Aorta (tissue), 5 donors: ENCODE results near the gene HACD1. TPM values are rescaled to one million over a fixed set of nuclear protein-coding genes. Genes with fewer than 3 reads are reported as not detected.
A peak's percentile ranks its signal among the peaks of the same experiment; 100 is the strongest.

ENCODE experiments used
- ATAC-seq: fragments of 200-7000 bp; cut with Tn5 transposase; one replicate; pipeline ENCODE4 v1.9.1; 2022; ENCODE audit warnings: moderate library complexity; ENCODE audit not compliant: low FRiP score
- DNase-seq, 2 donors: peaks; one replicate each; pipeline ENCODE4 v3.0.0-alpha.2; 2020
- H3K27ac ChIP-seq, 2 donors: one replicate each; pipeline ENCODE4 v1.5.1; 2013; ENCODE audit warnings: low read length in 2 of 2, mild to moderate bottlenecking in 2 of 2, moderate library complexity in 2 of 2, control low read depth in 1 of 2, inconsistent platforms in 1 of 2, low read depth in 1 of 2
- H3K27me3 ChIP-seq, 2 donors: one replicate each; pipeline ENCODE4 v1.6.1; 2013; ENCODE audit warnings: control low read depth in 1 of 2, low read length in 1 of 2, mild to moderate bottlenecking in 1 of 2, moderate library complexity in 1 of 2; ENCODE audit not compliant: insufficient read depth in 2 of 2, control insufficient read depth in 1 of 2
- H3K36me3 ChIP-seq, 2 donors: one replicate each; pipeline ENCODE4 v1.6.1; 2013; ENCODE audit warnings: control low read depth in 1 of 2, low read length in 1 of 2, mild to moderate bottlenecking in 1 of 2; ENCODE audit not compliant: insufficient read depth in 2 of 2, control insufficient read depth in 1 of 2
- H3K4me1 ChIP-seq, 2 donors: one replicate each; pipeline ENCODE4 v1.6.1; 2013; ENCODE audit warnings: low read length in 2 of 2, control low read depth in 1 of 2, mild to moderate bottlenecking in 1 of 2, moderate library complexity in 1 of 2; ENCODE audit not compliant: insufficient read depth in 2 of 2, control insufficient read depth in 1 of 2
- H3K4me3 ChIP-seq, 2 donors: one replicate each; pipeline ENCODE4 v1.5.1; 2013; ENCODE audit warnings: low read length in 2 of 2, control low read depth in 1 of 2, mild to moderate bottlenecking in 1 of 2
- H3K9me3 ChIP-seq: one replicate; pipeline ENCODE4 v1.6.1; 2013; ENCODE audit warnings: mild to moderate bottlenecking, low read length; ENCODE audit not compliant: control insufficient read depth
- WGBS, 2 donors: extraction: QIAGEN DNeasy Blood & Tissue Kit; methylation state at CpG; one replicate each; pipeline ENCODE4 v1.1.7; 2013; 5-methylcytosine and 5-hydroxymethylcytosine counted together
- intact Hi-C, 2 donors: fragments of 100-400 bp; cut with DNase I; formaldehyde crosslinking; loops; one replicate each; pipeline versions ENCODE4 v1.14.2 to v1.15.0; 2022
- polyA plus RNA-seq, 2 donors: library from polyadenylated mRNA; stranded (reverse); fragments of 200-250 nt; gene quantifications; one replicate each; pipeline ENCODE4 v1.2.3, GENCODE V29; 2013
- total RNA-seq, 2 donors: library from RNA; stranded (reverse); fragmentation: NEBNext Ultra II Directional; extraction: Animal tissue kit (Norgen Biotek cat#: 25700); gene quantifications; one replicate each; pipeline ENCODE4 v1.2.1, GENCODE V29; 2021
- donor health status: healthy with polysubstance abuse.
- donor health status: Bipolar disorder and iron deficiency.
- donor health status: DM: no; HTN: no; CAD: no.
- donor health status: DM: no; HTN: no; CAD: no.
- donor health status: DM: yes; HTN: yes; CAD: no.

The HACD1 gene
- total and polyA plus RNA-seq, 4 donors = 38.6 to 103 (median 45.9) TPM

GRCh38 chr10:17657103-17657500 is 39.9 kb upstream of the HACD1 start:
- intact Hi-C loops = no loop called here
- Histone ChIP-seq H3K27ac (no peak overlapping the region), H3K36me3 (no peaks in the 10 kb centered on the region), H3K9me3 (no peaks in the 10 kb centered on the region), H3K4me1 (no peaks in the 10 kb centered on the region), H3K4me3 (no peak overlapping the region), H3K27me3 (no peaks in the 10 kb centered on the region)
- WGBS, 2 donors = 87 to 91% methylated on average over 1 of the region's 1 CpG
- no peak for ATAC-seq
- no peak for DNase-seq

GRCh38 chr10:17655567-17656146 is 38.5 kb upstream of the HACD1 start:
- intact Hi-C loops = no loop called here
- Histone ChIP-seq H3K27ac (no peak overlapping the region), H3K9me3 (no peaks in the 10 kb centered on the region), H3K36me3 (no peaks in the 10 kb centered on the region), H3K4me1 (peaks cover 0 to 4% of the 10 kb centered on the region in 2 donors), H3K27me3 (no peaks in the 10 kb centered on the region), H3K4me3 (no peak overlapping the region)
- ATAC-seq (no peak), DNase-seq (no peak)
- WGBS, 2 donors = 82 to 87% methylated on average over 5 of the region's 5 CpGs

GRCh38 chr10:17655009-17655408 is 37.8 kb upstream of the HACD1 start:
- WGBS, 2 donors = 96 to 97% methylated on average over 3 of the region's 3 CpGs
- no peaks in the 10 kb centered on the region for H3K9me3 ChIP-seq

GRCh38 chr10:17652585-17652984 is 35.4 kb upstream of the HACD1 start:
- intact Hi-C loops = no loop called here
- DNase-seq (no peak), ATAC-seq (no peak)
- Histone ChIP-seq H3K4me1 (peaks cover 0 to 6% of the 10 kb centered on the region in 2 donors), H3K9me3 (no peaks in the 10 kb centered on the region), H3K27ac (no peak overlapping the region), H3K36me3 (no peaks in the 10 kb centered on the region), H3K4me3 (no peak overlapping the region), H3K27me3 (no peaks in the 10 kb centered on the region)

More at GRCh38 chr10:17655009-17655408, 37.8 kb upstream of the HACD1 start:
- no peak for DNase-seq
- Histone ChIP-seq H3K4me3 (no peak overlapping the region), H3K27me3 (no peaks in the 10 kb centered on the region), H3K27ac (no peak overlapping the region), H3K4me1 (peaks cover 0 to 4% of the 10 kb centered on the region in 2 donors), H3K36me3 (no peaks in the 10 kb centered on the region)
- no peak for ATAC-seq
- intact Hi-C loops = no loop called here

GRCh38 chr10:17651896-17652295 is 34.7 kb upstream of the HACD1 start:
- Histone ChIP-seq H3K4me3 (no peak overlapping the region), H3K36me3 (no peaks in the 10 kb centered on the region), H3K4me1 (peaks cover 0 to 8% of the 10 kb centered on the region in 2 donors), H3K27me3 (no peaks in the 10 kb centered on the region), H3K27ac (peak overlapping the region in 1 of 2 donors; percentile 43), H3K9me3 (no peaks in the 10 kb centered on the region)
- DNase-seq (no peak), ATAC-seq (no peak)
- intact Hi-C loops = no loop called here

- intact Hi-C loops = no loop called here
- H3K27me3 ChIP-seq = no peaks in the 10 kb centered on the region
- H3K9me3 ChIP-seq = no peaks in the 10 kb centered on the region
- no peaks in the 10 kb centered on the region for H3K36me3 ChIP-seq
- 74 to 76% methylated on average over 8 of the region's 8 CpGs for WGBS, 2 donors
- DNase-seq (no peak), ATAC-seq (no peak)
- no peak overlapping the region for H3K27ac ChIP-seq
- no peak overlapping the region for H3K4me3 ChIP-seq
- H3K4me1 ChIP-seq = peaks cover 2 to 13% of the 10 kb centered on the region in 2 donors
Measured at GRCh38 chr10:17650416-17650815, 33.2 kb upstream of the HACD1 start.

GRCh38 chr10:17649836-17650235 is 32.7 kb upstream of the HACD1 start:
- H3K27me3 ChIP-seq = no peaks in the 10 kb centered on the region
- intact Hi-C loops = loop anchor here in 1 of 2 donors (10.0 kb wide), 1 partner anchor 85 kb away; no protein-coding TSS in a partner anchor
- H3K4me3 ChIP-seq = no peak overlapping the region
- WGBS, 2 donors = 23 to 32% methylated on average over 2 of the region's 2 CpGs
- no peak overlapping the region for H3K27ac ChIP-seq
- peaks cover 3 to 13% of the 10 kb centered on the region in 2 donors for H3K4me1 ChIP-seq
- DNase-seq (no peak), ATAC-seq (no peak)
- H3K9me3 ChIP-seq = no peaks in the 10 kb centered on the region
- no peaks in the 10 kb centered on the region for H3K36me3 ChIP-seq

GRCh38 chr10:17649052-17649451 is 31.9 kb upstream of the HACD1 start:
- intact Hi-C loops = loop anchor here in 1 of 2 donors (10.0 kb wide), 1 partner anchor 86 kb away; no protein-coding TSS in a partner anchor
- Histone ChIP-seq H3K9me3 (no peaks in the 10 kb centered on the region), H3K4me3 (no peak overlapping the region), H3K36me3 (no peaks in the 10 kb centered on the region), H3K27me3 (no peaks in the 10 kb centered on the region), H3K4me1 (peaks cover 3 to 13% of the 10 kb centered on the region in 2 donors), H3K27ac (no peak overlapping the region)
- DNase-seq (no peak), ATAC-seq (no peak)
- WGBS, 2 donors = 90 to 92% methylated on average over 4 of the region's 4 CpGs

- 92 to 93% methylated on average over 10 of the region's 10 CpGs for WGBS, 2 donors
- Histone ChIP-seq H3K4me1 (peaks cover 3 to 13% of the 10 kb centered on the region in 2 donors), H3K36me3 (no peaks in the 10 kb centered on the region), H3K27ac (no peak overlapping the region), H3K4me3 (no peak overlapping the region), H3K27me3 (no peaks in the 10 kb centered on the region), H3K9me3 (no peaks in the 10 kb centered on the region)
- DNase-seq (no peak), ATAC-seq (no peak)
- intact Hi-C loops = loop anchor here in 1 of 2 donors (10.0 kb wide), 1 partner anchor 86 kb away; no protein-coding TSS in a partner anchor
Measured at GRCh38 chr10:17648243-17649035, 31.3 kb upstream of the HACD1 start.
